Measurements from ENCODE around the gene CTSH. TPM values are rescaled to one million over a fixed set of nuclear protein-coding genes. Genes with fewer than 3 reads are reported as not detected.

CTSH gene
- total RNA-seq, 1 experiment from 2014 or later = 14.4 TPM

DNA sequence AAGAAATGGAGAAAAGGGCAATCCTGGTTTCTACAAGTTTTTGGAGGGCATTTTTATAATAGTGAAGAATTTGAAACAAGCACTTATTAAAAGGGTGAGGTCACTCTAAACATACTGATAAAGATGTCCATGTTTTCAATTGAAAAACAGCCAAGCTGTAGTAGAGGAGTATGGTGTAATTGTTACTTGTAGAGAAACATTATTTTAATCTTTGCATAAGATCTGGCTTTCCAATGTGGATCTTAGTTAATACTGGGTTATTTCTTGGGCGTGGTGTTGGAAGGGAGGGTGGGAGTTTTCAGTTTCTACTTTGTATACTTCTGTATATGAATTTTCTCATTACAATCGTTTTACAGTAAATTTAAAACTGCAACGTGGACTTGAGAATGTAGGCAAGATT lies 49.4 kb downstream of the CTSH start:
- Mint-ChIP-seq H3K4me1 (ENCODE audit: insufficient read depth, unreplicated experiment) (peaks cover 6% of the 10 kb centered on the region), H3K9me3 (ENCODE audit: unreplicated experiment) (no peaks in the 10 kb centered on the region), H3K36me3 (ENCODE audit: insufficient read depth, unreplicated experiment) (peaks cover 100% of the 10 kb centered on the region), H3K4me3 (ENCODE audit: unreplicated experiment) (no peak overlapping the region), H3K27me3 (ENCODE audit: insufficient read depth, unreplicated experiment) (no peaks in the 10 kb centered on the region), H3K27ac (ENCODE audit: low read depth, unreplicated experiment) (no peak overlapping the region)
- CTCF ChIA-PET = no interaction called here
- BruUV-seq (replicated peaks) = no TSS peak
- TF ChIP-seq, protein P1, sequence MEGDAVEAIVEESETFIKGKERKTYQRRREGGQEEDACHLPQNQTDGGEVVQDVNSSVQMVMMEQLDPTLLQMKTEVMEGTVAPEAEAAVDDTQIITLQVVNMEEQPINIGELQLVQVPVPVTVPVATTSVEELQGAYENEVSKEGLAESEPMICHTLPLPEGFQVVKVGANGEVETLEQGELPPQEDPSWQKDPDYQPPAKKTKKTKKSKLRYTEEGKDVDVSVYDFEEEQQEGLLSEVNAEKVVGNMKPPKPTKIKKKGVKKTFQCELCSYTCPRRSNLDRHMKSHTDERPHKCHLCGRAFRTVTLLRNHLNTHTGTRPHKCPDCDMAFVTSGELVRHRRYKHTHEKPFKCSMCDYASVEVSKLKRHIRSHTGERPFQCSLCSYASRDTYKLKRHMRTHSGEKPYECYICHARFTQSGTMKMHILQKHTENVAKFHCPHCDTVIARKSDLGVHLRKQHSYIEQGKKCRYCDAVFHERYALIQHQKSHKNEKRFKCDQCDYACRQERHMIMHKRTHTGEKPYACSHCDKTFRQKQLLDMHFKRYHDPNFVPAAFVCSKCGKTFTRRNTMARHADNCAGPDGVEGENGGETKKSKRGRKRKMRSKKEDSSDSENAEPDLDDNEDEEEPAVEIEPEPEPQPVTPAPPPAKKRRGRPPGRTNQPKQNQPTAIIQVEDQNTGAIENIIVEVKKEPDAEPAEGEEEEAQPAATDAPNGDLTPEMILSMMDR (IDR thresholded peaks at IDR 0.05; ENCODE audit: unreplicated experiment) = no peak
- intact Hi-C loops (cut with micrococcal nuclease) = no loop called here
- no peak for DNase-seq (ENCODE audit: unreplicated experiment)
- POLR2A ChIA-PET = no interaction called here

DNA sequence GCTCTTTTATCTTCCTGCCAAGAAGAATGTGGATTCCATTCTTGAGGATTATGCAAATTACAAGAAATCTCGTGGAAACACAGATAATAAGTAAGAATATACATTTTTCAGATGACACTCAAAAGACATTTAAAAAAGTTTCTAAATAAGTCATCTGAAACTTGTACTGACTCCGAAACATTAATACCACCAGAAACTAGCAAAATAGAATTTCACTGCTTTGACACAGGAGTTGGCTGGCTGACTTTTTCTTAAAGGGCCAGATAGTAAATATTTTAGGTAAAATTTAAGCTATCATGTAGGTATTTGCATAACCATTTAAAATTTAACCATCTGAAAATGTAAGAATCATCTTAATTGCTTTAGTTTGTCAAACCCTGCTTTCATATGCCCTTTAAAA lies 51.3 kb downstream of the CTSH start:
- ChIA-PET POLR2A (interaction anchor here (0.6 to 2.4 kb wide), 4 partner anchors 9 to 84 kb away, joined by 3 to 5 read pairs (median 3); no protein-coding TSS in a partner anchor), CTCF (interaction anchor here (0.7 to 1.5 kb wide), 5 partner anchors 15 to 291 kb away, joined by 3 to 4 read pairs (median 3); no protein-coding TSS in a partner anchor)
- no peaks in the 10 kb centered on the region for H3K27me3 Mint-ChIP-seq (ENCODE audit: insufficient read depth, unreplicated experiment)
- DNase-seq (ENCODE audit: unreplicated experiment) = no peak
- no peak overlapping the region for H3K27ac Mint-ChIP-seq (ENCODE audit: low read depth, unreplicated experiment)
- no TSS peak for BruUV-seq (replicated peaks)
- no peaks in the 10 kb centered on the region for H3K9me3 Mint-ChIP-seq (ENCODE audit: unreplicated experiment)
- intact Hi-C loops (cut with micrococcal nuclease) = no loop called here
- H3K4me1 Mint-ChIP-seq (ENCODE audit: insufficient read depth, unreplicated experiment) = peaks cover 6% of the 10 kb centered on the region
- peaks cover 100% of the 10 kb centered on the region for H3K36me3 Mint-ChIP-seq (ENCODE audit: insufficient read depth, unreplicated experiment)
- TF ChIP-seq, protein P1 (IDR thresholded peaks at IDR 0.05; ENCODE audit: unreplicated experiment) = no peak
- H3K4me3 Mint-ChIP-seq (ENCODE audit: unreplicated experiment) = no peak overlapping the region

DNA sequence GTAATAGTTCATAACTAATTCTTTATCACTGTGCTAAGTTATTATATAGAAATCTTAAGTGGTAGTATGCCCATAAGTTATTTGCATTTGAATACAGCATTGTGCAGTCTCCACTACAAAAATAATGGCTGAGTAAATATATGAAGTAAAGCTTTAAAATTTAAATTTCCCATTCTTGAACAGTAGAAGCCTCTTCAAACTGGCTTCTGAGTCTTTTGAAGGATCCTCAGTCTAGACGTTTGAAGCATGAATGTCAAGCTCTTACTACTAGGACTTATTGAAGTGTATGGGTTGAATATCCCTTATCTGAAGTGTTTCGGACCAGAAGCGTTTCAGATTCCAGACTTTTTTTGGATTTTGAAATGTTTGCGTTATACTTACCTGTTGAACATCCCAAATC lies 55.8 kb downstream of the CTSH start:
- intact Hi-C loops (cut with micrococcal nuclease) = no loop called here
- CTCF ChIA-PET = interaction anchor here (0.7 to 1.0 kb wide), 2 partner anchors 12 to 19 kb away, joined by 3 read pairs; no protein-coding TSS in a partner anchor
- TF ChIP-seq, protein P1 (IDR thresholded peaks at IDR 0.05; ENCODE audit: unreplicated experiment) = no peak
- H3K9me3 Mint-ChIP-seq (ENCODE audit: unreplicated experiment) = no peaks in the 10 kb centered on the region
- H3K27me3 Mint-ChIP-seq (ENCODE audit: insufficient read depth, unreplicated experiment) = no peaks in the 10 kb centered on the region
- DNase-seq (ENCODE audit: unreplicated experiment) = no peak
- H3K4me1 Mint-ChIP-seq (ENCODE audit: insufficient read depth, unreplicated experiment) = no peaks in the 10 kb centered on the region
- H3K27ac Mint-ChIP-seq (ENCODE audit: low read depth, unreplicated experiment) = no peak overlapping the region
- POLR2A ChIA-PET = interaction anchor here (2.0 kb wide), 1 partner anchor 9 kb away, joined by 5 read pairs; no protein-coding TSS in a partner anchor
- H3K4me3 Mint-ChIP-seq (ENCODE audit: unreplicated experiment) = no peak overlapping the region
- peaks cover 100% of the 10 kb centered on the region for H3K36me3 Mint-ChIP-seq (ENCODE audit: insufficient read depth, unreplicated experiment)
- TSS peak; percentile 1 for BruUV-seq (replicated peaks)

DNA sequence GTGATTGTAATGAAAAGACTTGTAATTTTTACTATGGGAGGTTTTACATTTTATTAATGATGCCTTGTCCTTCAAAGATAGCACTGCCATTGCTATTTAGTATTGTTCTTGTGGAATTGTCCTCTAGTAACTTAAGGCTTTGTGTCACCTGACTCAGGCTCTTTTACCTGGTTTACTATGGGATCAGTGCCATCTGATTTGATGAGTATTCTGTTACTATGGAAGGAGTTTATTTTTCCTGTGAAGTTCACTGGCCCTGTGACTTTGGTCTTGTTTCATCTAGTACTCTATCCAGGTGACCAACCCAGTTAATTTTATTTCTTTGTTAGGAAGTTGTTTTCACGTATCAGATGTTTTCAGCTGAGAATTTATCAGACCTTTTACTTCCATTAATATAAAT lies 63.2 kb downstream of the CTSH start:
- no TSS peak for BruUV-seq (replicated peaks)
- Mint-ChIP-seq H3K4me1 (ENCODE audit: insufficient read depth, unreplicated experiment) (peaks cover 11% of the 10 kb centered on the region), H3K36me3 (ENCODE audit: insufficient read depth, unreplicated experiment) (peaks cover 74% of the 10 kb centered on the region), H3K27ac (ENCODE audit: low read depth, unreplicated experiment) (no peak overlapping the region), H3K27me3 (ENCODE audit: insufficient read depth, unreplicated experiment) (no peaks in the 10 kb centered on the region), H3K4me3 (ENCODE audit: unreplicated experiment) (no peak overlapping the region), H3K9me3 (ENCODE audit: unreplicated experiment) (no peaks in the 10 kb centered on the region)
- intact Hi-C loops (cut with micrococcal nuclease) = no loop called here
- no peak for DNase-seq (ENCODE audit: unreplicated experiment)
- POLR2A ChIA-PET = interaction anchor here (1.1 to 2.2 kb wide), 3 partner anchors 8 to 21 kb away, joined by 3 to 5 read pairs (median 5); no protein-coding TSS in a partner anchor
- TF ChIP-seq, protein P1 (IDR thresholded peaks at IDR 0.05; ENCODE audit: unreplicated experiment) = no peak
- CTCF ChIA-PET = interaction anchor here (0.6 to 0.7 kb wide), 2 partner anchors 51 to 399 kb away, joined by 3 to 4 read pairs; no protein-coding TSS in a partner anchor

Data from MCF 10A (cell line).